HUES6 (cell line): ENCODE results near the gene SASH1.

Source experiments
- H3K27ac ChIP-seq: 2 replicates; pipeline ENCODE4 v1.7.0; 2013; ENCODE audit warnings: low read depth, mild to moderate bottlenecking, low read length, inconsistent platforms
- H3K27me3 ChIP-seq: 2 replicates; pipeline ENCODE4 v1.6.1; 2013; ENCODE audit warnings: low read length; ENCODE audit not compliant: control insufficient read depth, insufficient read depth
- H3K36me3 ChIP-seq: 2 replicates; pipeline ENCODE4 v1.6.1; 2013; ENCODE audit warnings: low read length; ENCODE audit not compliant: control insufficient read depth, insufficient read depth
- H3K4me1 ChIP-seq: 2 replicates; pipeline ENCODE4 v1.6.1; 2013; ENCODE audit warnings: low read length; ENCODE audit not compliant: control insufficient read depth, insufficient read depth
- H3K4me3 ChIP-seq: 2 replicates; pipeline ENCODE4 v1.5.1; 2013; ENCODE audit warnings: low read depth, low read length
- H3K9ac ChIP-seq: one replicate; pipeline ENCODE4 v1.6.1; 2013; ENCODE audit warnings: mild to moderate bottlenecking, low read length
- H3K9me3 ChIP-seq: 2 replicates; pipeline ENCODE4 v1.6.1; 2013; ENCODE audit warnings: low read depth, low read length; ENCODE audit not compliant: control insufficient read depth, insufficient read depth

The SASH1 gene

DNA sequence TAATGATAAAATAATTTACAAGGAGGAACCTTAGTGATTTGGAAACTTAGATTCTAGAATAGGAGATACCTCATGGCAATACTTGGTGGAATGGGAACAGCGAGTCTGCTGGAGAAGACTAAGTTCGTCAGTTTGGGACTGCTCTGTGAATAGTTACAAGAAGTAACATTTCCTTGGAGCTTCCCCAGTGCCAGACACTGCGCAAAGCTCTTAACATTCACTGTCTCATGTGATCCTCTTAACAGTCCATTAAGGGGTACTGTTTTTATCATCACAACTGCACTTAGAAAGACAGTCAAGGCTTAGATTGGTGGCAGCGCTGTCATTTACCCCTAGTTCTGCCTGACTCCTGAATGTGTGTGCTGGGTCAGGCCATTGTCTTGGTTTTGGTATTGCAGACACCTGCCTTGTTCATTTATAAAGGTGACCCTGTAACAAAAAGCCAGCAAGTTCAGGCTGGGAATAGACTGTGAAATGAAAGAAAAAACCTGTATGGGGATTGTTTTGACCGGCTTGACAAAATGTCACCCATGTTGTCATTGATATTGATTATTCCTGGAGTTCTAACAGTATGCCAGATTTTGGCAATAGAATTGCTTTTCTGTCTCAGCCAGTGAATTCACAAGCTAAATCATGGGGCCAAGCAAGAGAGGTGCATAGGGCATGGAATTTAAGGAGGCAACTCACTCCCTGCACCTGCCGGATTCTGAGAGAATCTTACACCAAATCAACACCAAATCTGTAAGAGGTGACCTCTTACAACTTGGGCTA, 118.4 kb downstream of the SASH1 start:
- no peak overlapping the region for H3K9ac ChIP-seq
- H3K27me3 ChIP-seq: no peaks in the 10 kb centered on the region
- peaks cover 3% of the 10 kb centered on the region for H3K4me1 ChIP-seq
- H3K4me3 ChIP-seq: no peak overlapping the region
- no peaks in the 10 kb centered on the region for H3K9me3 ChIP-seq
- no peak overlapping the region for H3K27ac ChIP-seq
- H3K36me3 ChIP-seq: no peaks in the 10 kb centered on the region

DNA sequence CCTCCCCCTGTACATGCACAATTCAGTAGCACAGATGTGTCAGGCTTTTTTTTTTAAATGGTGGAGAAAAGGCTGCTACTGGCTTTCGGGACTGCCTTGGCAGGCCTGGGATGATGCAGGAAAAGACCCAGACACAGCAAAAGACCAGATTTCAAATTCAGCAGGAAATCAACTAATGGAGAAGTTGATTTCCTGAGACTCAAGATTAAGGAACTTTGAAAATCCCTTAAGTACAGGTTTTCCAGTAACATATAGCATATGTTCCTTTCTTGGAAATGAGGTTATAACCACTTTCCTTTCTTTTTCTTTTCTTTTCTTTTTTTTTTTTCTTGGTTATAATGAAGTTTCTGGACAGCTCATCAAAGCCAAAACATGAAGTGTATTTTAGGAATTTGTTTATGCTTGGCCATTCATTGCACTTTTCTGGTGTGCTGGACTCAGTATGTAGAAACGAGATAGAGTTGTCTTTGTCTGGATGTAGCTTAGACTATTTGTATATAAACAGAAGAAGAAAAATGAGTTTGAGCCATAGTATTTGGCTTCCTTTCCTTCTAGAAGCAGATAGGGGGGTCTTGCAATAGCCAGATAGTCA, 119.4 kb downstream of the SASH1 start:
- Histone ChIP-seq H3K4me1 (peaks cover 3% of the 10 kb centered on the region), H3K9me3 (no peaks in the 10 kb centered on the region), H3K27ac (no peak overlapping the region), H3K27me3 (no peaks in the 10 kb centered on the region), H3K9ac (no peak overlapping the region), H3K4me3 (no peak overlapping the region), H3K36me3 (no peaks in the 10 kb centered on the region)

DNA sequence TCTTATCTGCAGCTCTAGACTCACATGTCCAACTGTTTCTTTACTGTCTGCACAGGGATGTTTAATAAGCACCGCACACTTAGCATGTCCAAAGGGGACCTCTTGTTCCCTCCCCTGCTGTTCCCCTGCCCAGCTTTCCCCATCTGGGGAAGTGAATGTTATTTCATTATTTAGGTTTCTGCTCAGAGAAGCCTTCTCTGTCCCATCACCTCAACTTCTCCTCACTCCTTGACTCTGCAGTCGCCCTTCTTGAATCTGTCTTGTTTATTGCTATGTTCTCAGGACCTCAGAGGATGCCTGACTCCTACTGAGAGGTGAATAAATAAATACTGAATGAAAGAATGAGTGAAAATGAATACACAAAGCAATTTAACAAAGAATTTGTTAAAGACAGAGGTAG, 121.0 kb downstream of the SASH1 start:
- no peaks in the 10 kb centered on the region for H3K9me3 ChIP-seq
- no peak overlapping the region for H3K4me3 ChIP-seq
- no peak overlapping the region for H3K27ac ChIP-seq
- no peak overlapping the region for H3K9ac ChIP-seq
- H3K27me3 ChIP-seq: no peaks in the 10 kb centered on the region
- H3K36me3 ChIP-seq: no peaks in the 10 kb centered on the region
- H3K4me1 ChIP-seq: peaks cover 3% of the 10 kb centered on the region

DNA sequence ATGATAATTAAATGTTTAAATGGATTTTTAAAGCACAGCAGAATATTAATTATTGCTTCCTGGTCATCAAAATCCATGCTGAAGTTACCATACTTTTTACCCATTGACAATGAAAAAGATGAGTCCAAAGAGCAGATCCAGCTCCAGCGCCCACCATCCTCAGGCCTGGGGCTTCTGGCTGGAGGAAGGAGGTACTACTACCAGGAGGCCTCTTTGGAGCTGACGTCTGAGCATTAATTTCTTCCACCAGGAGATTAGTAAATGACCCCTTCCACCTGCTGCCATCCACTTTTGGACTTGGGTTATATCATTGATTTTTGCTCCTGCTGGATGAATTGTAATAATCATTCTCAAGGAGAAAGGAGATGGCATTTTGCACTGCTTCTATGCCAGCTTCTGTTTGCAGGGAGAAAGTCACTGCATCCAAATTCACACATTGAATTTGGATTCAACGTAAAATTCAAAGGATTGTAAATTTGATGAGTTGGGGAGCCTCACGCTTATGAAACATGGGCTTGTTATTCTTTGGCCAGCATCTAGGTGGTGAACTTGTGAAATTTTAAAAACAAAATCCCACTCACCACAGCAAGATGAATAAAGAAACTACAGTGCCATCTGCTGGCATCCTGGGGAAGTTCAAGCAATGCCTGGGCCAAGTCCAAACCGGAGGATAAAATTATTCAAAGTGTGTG, 121.8 kb downstream of the SASH1 start:
- no peak overlapping the region for H3K4me3 ChIP-seq
- no peak overlapping the region for H3K27ac ChIP-seq
- no peaks in the 10 kb centered on the region for H3K27me3 ChIP-seq
- H3K4me1 ChIP-seq: peaks cover 3% of the 10 kb centered on the region
- no peaks in the 10 kb centered on the region for H3K36me3 ChIP-seq
- H3K9ac ChIP-seq: no peak overlapping the region
- no peaks in the 10 kb centered on the region for H3K9me3 ChIP-seq

DNA sequence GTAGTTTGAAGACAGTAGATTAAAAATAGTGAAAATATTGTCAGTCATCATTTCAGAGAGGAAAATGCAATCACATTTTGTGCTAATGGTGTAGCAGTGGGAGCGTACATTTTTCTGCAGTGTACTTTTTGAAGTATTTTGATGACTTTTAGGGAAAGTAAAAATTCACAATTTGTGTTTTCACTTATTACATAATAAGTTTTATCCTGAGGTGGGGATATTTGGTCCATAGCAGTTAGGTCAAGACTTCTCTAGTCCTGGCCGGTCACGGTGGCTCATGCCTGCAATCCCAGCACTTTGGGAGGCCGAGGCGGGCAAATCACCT, 122.3 kb downstream of the SASH1 start:
- H3K9me3 ChIP-seq: no peaks in the 10 kb centered on the region
- H3K9ac ChIP-seq: no peak overlapping the region
- H3K27ac ChIP-seq: no peak overlapping the region
- peaks cover 7% of the 10 kb centered on the region for H3K4me1 ChIP-seq
- no peaks in the 10 kb centered on the region for H3K27me3 ChIP-seq
- no peak overlapping the region for H3K4me3 ChIP-seq
- H3K36me3 ChIP-seq: no peaks in the 10 kb centered on the region

DNA sequence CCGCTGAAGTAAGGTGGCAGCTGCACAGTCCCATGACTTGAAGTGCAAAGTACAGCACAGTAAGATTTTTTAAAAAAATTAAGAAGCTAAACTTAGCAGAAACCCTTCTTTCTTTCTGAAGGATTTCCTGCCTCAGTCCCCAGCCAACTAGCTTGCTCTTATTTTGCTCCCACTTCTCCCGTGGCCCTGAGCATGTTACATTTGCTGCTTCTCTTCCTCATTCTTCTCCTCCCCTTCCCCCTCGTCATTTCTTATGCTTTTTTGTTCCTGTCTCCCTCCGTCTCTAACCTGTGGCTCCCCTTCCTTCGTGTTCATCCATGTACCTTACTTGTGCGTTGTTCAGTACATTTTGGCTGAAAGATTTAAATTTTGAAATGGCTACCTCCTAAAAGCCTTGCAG, 123.0 kb downstream of the SASH1 start:
- Histone ChIP-seq H3K4me3 (no peak overlapping the region), H3K9ac (no peak overlapping the region), H3K36me3 (no peaks in the 10 kb centered on the region), H3K27ac (no peak overlapping the region), H3K27me3 (no peaks in the 10 kb centered on the region), H3K4me1 (peaks cover 13% of the 10 kb centered on the region), H3K9me3 (no peaks in the 10 kb centered on the region)

DNA sequence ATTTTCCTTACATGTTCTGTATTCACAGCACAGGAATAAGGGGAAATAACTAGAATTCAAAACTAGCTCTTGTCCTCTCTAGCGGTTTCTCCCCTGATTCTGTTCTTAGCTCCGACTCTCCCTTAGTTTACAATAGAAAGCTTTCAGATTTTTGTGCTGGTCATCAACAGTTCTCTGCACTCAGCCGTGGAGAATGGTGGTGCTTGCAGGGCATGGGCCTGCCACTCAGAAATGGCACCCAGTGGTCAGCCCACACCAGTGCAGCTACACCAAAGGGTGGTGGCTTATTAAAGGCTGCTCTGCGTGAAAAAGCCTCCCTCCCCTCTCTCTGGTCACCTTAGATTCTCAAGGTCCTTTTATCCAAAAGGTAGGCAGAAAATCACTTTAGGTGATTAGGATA, 123.5 kb downstream of the SASH1 start:
- Histone ChIP-seq H3K9ac (no peak overlapping the region), H3K9me3 (no peaks in the 10 kb centered on the region), H3K27me3 (no peaks in the 10 kb centered on the region), H3K4me1 (peaks cover 18% of the 10 kb centered on the region), H3K4me3 (no peak overlapping the region), H3K27ac (no peak overlapping the region), H3K36me3 (no peaks in the 10 kb centered on the region)

DNA sequence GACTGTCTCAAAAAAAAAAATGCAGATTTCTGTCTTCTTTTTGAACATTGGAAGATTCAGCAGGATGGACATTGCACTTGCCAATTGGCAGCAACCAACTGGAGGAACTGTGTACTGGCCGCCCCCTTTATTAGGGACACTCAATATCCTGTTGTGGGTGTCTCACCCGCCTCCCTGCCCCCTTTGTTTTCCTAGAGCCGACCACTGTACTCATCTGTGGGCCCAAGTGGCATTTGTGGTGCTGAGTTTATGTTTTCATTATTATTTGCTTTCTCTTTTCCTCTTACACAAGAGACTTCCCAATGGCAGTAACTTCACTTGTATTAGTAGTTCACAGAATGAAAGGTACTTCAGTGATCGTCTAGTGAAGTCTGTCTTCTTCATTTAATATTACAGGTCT, 125.3 kb downstream of the SASH1 start:
- H3K27me3 ChIP-seq: no peaks in the 10 kb centered on the region
- no peaks in the 10 kb centered on the region for H3K9me3 ChIP-seq
- no peaks in the 10 kb centered on the region for H3K36me3 ChIP-seq
- peaks cover 36% of the 10 kb centered on the region for H3K4me1 ChIP-seq
- H3K9ac ChIP-seq: no peak overlapping the region
- H3K4me3 ChIP-seq: no peak overlapping the region
- H3K27ac ChIP-seq: no peak overlapping the region

DNA sequence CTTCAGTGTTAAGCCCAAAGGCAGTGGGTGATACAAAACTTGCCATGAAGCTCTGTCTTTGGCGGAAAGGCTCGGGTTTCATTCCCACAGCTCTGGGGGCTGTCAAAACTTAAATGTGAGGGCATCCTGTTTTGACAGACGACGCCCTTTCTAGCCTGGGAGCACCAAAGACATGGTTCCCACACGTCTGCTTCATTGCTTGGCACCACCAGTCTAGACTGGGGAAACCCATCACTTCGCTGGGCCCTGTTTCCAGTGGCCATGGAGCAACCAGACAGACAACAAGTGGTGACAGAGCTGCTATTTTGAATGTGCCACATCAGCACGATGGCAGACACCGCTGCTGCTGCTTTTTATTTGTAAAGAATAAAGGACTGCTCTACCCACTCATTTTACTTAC, 127.5 kb downstream of the SASH1 start:
- Histone ChIP-seq H3K9ac (no peak overlapping the region), H3K27ac (0 out of 2 replicates have a peak overlapping the region, but pooled peaks have one; percentile 20), H3K4me1 (peaks cover 33% of the 10 kb centered on the region), H3K9me3 (no peaks in the 10 kb centered on the region), H3K4me3 (no peak overlapping the region), H3K27me3 (no peaks in the 10 kb centered on the region), H3K36me3 (peaks cover 13% of the 10 kb centered on the region)

DNA sequence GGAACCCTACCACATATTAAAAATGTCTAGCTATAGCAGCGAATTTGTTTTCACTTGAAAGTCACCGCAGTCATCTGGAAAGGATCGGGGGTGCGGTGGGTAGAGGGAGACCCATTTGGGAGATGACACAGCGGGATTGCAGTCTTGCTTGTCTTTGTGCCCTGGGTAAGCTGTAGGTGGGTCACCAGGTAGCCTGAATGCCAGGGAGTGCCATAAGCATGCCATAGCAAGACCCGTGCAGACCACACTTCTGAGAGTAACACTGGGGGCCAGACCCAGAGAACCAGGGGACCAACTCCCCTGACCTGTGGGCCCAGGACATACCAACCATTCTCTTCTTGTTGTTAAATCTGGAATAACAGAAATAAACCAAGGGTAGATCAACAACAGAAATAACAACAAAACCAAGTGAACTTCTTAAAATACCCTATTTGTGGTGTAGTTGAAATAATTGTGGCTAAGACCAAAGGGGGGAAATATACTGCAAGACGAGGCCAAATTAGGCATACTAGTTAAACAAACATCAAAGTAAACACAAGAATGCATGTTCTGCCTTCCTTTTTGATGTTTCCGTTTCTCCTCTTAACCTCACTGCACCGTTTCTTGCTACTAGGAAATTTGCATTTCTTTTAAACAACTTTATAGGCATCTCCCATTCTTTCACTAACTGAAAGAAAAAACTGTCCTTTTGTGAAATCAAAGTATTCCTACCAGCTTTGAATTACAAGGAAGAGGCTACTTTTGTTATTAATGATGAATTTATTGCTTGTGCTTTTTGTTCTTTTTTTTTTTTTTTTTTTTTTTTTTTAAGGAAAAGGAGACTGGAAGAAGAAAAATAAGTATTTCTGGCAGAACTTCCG, 128.2 kb downstream of the SASH1 start:
- Histone ChIP-seq H3K4me3 (no peak overlapping the region), H3K4me1 (peaks cover 33% of the 10 kb centered on the region), H3K27ac (0 out of 2 replicates have a peak overlapping the region, but pooled peaks have one; percentile 20), H3K36me3 (peaks cover 18% of the 10 kb centered on the region), H3K9me3 (no peaks in the 10 kb centered on the region), H3K27me3 (no peaks in the 10 kb centered on the region), H3K9ac (no peak overlapping the region)
